Left kidney (tissue), 8 donors: Measurements from ENCODE around the gene GGTLC3. TPM values are rescaled to one million over a fixed set of nuclear protein-coding genes. Genes with fewer than 3 reads are reported as not detected.
"Not testable (repeated sequence)": the region's sequence is repeated elsewhere in the genome, so short reads cannot be mapped to it uniquely, and the experiment has no call there.

Source experiments
- DNase-seq: peaks from one replicate; pipeline ENCODE4 v3.0.0-alpha.2; 2013
- long read RNA-seq, 8 donors: transcript quantifications; one replicate each; lab custom pipeline, GENCODE V29; 2026
- polyA plus RNA-seq: library from polyadenylated mRNA; unstranded; fragments of 120-200 nt; gene quantifications from one replicate; pipeline ENCODE4 v1.2.1, GENCODE V29; 2013; ENCODE audit not compliant: insufficient read length

GGTLC3 gene
- 0.18 TPM for polyA plus RNA-seq
- long read RNA-seq, donor 1: 0 reads
- long read RNA-seq, donor 2: 0 reads
- long read RNA-seq, donor 3: 0 reads
- long read RNA-seq, donor 4: 0 reads
- long read RNA-seq, donor 5: 0 reads
- long read RNA-seq, donor 6: 0 reads
- long read RNA-seq, donor 7: 0 reads
- long read RNA-seq, donor 8: 0 reads

GRCh38 chr22:18518061-18518460, at the start of gene GGTLC3:
GGTLC3 (minus strand) TSS chr22:18518161; CDS start chr22:18517897, 264 bp downstream.
- DNase-seq: not testable (repeated sequence)

- DNase-seq: not testable (repeated sequence)
These were observed 42.4 kb upstream of the GGTLC3 start for GRCh38 chr22:18560099-18560974.

GRCh38 chr22:18558939-18559338, 41.0 kb upstream of the GGTLC3 start:
- DNase-seq: not testable (repeated sequence)

- not testable (repeated sequence) for DNase-seq
These were observed 40.6 kb upstream of the GGTLC3 start for GRCh38 chr22:18558516-18558915.

- DNase-seq: not testable (repeated sequence)
These were observed 36.6 kb upstream of the GGTLC3 start for GRCh38 chr22:18554280-18555256.

GRCh38 chr22:18552839-18553597, 35.1 kb upstream of the GGTLC3 start:
- not testable (repeated sequence) for DNase-seq

GRCh38 chr22:18551046-18551445, 33.1 kb upstream of the GGTLC3 start:
- DNase-seq: not testable (repeated sequence)

- DNase-seq: not testable (repeated sequence)
These were observed 31.7 kb upstream of the GGTLC3 start for GRCh38 chr22:18549458-18550179.

GRCh38 chr22:18544615-18545014, 26.7 kb upstream of the GGTLC3 start:
- DNase-seq: not testable (repeated sequence)

- not testable (repeated sequence) for DNase-seq
These were observed 25.4 kb upstream of the GGTLC3 start for GRCh38 chr22:18543400-18543799.

GRCh38 chr22:18539994-18540393, 22.0 kb upstream of the GGTLC3 start:
- DNase-seq: not testable (repeated sequence)

- DNase-seq: not testable (repeated sequence)
These were observed 16.4 kb upstream of the GGTLC3 start for GRCh38 chr22:18534315-18534714.

GRCh38 chr22:18533633-18534032, 15.7 kb upstream of the GGTLC3 start:
- not testable (repeated sequence) for DNase-seq

- not testable (repeated sequence) for DNase-seq
These were observed 11.6 kb upstream of the GGTLC3 start for GRCh38 chr22:18529416-18530145.

- DNase-seq: peak; percentile 56
These were observed 10.8 kb upstream of the GGTLC3 start for GRCh38 chr22:18528597-18529415.

GRCh38 chr22:18527752-18528596, 10.0 kb upstream of the GGTLC3 start, which contains the start of gene TMEM191B:
TMEM191B (plus strand) TSS chr22:18527802; CDS start chr22:18527981, 179 bp downstream.
- not testable (repeated sequence) for DNase-seq

- DNase-seq: not testable (repeated sequence)
These were observed 5.4 kb upstream of the GGTLC3 start for GRCh38 chr22:18523328-18523727.

- DNase-seq: not testable (repeated sequence)
These were observed 4.8 kb upstream of the GGTLC3 start for GRCh38 chr22:18522762-18523161.
